GM12892 (cell line): ENCODE results near the gene CRMP1.

Experiments
- POLR2A ChIP-seq: IDR thresholded peaks from 2 replicates; pipeline ENCODE4 v1.6.1; 2011; ENCODE audit warnings: low read depth, low read length, control low read depth
- POLR2AphosphoS5 ChIP-seq: IDR thresholded peaks from 2 replicates; pipeline ENCODE4 v1.6.1; 2011; ENCODE audit warnings: low read depth, low read length, control low read depth
- TAF1 ChIP-seq: IDR thresholded peaks from 2 replicates; pipeline ENCODE4 v1.6.1; 2011; ENCODE audit warnings: low read depth, mild to moderate bottlenecking, control low read depth, low read length, borderline replicate concordance

- no peak for TF ChIP-seq POLR2A
- no peak for TF ChIP-seq POLR2AphosphoS5
- no peak for TF ChIP-seq TAF1
Observed at GRCh38 chr4:5891563-5892322, 1.1 kb downstream of the CRMP1 start.
